Tongue (tissue), 2 donors: Measurements from ENCODE around the gene PDK4. TPM values are rescaled to one million over a fixed set of nuclear protein-coding genes. Genes with fewer than 3 reads are reported as not detected.
"Not testable (repeated sequence)": the region's sequence is repeated elsewhere in the genome, so short reads cannot be mapped to it uniquely, and the experiment has no call there.

ENCODE experiments used
- DNase-seq: peaks from one replicate; pipeline ENCODE4 v3.0.0-alpha.2; 2015
- total RNA-seq: library from RNA; depleted of rRNA; stranded (reverse); fragments of >200 nt; gene quantifications from one replicate; pipeline ENCODE4 v1.2.3, GENCODE V29; 2014

Gene PDK4
- total RNA-seq, 1 donor from 2014 or later = 48.6 TPM

DNA sequence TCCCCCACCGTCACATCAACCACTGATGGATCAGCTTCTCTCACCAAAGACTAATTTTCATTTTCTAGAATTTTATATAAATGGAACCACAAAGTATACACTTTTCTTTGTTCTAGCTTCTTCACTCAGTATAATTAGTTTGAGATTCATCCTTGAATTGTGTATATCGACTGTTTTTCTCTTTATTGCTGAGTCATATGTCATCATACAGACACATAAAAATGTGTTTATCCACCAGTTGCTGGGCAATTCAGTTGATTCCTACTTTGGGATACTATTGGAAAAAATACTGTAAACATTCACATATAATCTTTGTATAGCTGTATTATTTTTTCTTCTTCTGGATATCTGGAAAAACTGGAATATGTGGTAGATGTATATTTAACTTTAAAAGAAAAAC, 26.6 kb downstream of the PDK4 start:
- no peak for DNase-seq

DNA sequence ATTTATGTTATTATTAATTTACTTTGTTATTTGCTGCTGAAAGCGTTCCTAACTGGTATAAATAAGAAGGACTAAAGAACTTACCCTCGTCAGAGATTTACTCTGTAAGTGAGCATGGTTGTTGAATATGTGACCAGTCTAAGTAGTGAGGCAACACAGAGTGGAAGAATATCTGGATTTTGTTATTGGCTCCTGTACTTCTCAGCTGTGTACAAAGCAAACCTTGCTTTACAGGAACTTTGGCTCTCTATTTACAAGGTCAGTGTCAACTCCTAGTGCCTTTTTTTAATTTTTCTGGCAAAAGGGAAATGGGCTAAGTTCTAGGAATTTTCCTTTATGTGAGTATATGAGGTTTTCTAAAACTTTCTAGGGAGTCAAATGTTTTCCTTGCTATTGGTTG, 35.6 kb downstream of the PDK4 start:
- DNase-seq = no peak

DNA sequence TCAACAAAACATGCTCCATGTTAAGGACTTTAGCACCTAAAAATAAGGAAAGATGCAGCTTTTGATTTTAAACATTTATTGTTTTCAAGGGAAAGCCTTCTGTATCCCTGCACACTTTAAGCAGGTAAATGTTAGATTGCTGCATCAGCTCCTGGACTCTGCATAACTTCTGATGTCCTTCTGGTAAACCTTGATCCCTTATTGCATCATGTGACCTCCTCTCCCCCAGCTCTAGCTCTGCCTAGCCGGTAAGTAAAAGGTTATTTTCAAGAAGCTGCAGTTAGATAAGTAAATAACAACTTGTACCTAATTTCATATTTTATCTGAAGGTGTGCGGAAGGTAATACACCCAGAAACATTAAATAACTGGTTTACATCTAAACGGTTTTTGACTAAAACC, 37.5 kb downstream of the PDK4 start:
- no peak for DNase-seq

DNA sequence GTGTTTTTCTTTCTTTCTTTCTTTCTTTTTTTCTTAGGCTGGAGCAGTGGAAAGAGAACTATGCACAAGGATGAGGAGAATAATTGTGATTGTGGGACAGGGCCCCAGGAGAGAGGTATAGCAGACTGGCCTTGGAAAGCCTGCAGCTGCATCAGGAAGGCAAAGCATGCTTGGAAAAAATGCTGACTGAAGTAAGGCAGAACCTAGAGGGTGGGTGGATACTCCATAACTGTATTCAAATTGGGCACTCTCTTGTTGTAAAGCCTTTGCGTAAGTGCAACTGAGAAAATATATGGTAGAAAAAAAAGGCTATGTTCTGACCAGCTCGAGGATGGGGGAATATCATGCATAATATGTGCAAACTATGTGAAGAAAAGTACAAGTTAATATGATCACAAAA, 39.5 kb downstream of the PDK4 start:
- DNase-seq = no peak

GRCh38 chr7:95553939-95554338, 42.4 kb downstream of the PDK4 start:
- DNase-seq = no peak

GRCh38 chr7:95552010-95552926, 44.0 kb downstream of the PDK4 start:
- not testable (repeated sequence) for DNase-seq

DNA sequence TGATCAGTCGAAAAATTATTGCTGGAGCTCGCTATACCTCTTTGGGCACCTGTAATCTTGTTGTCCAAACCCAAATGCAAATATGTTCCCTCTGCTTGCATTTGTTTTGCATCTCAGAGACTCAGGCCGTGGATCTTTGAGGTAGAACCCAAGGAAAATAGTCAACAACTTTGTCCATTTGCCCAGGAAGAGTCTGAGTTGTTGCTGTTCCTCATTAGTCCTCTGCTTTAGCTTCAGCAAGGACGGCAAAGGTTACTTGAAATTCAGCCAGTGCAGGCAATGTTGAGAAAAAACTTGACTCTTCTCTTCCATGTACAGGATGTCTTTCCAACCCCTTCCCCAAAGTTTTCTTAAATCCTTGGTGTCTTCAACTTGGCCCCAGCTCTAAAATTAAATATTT, 45.8 kb downstream of the PDK4 start:
- DNase-seq = no peak

GRCh38 chr7:95549818-95550529, 46.3 kb downstream of the PDK4 start:
- DNase-seq = peak; percentile 96

DNA sequence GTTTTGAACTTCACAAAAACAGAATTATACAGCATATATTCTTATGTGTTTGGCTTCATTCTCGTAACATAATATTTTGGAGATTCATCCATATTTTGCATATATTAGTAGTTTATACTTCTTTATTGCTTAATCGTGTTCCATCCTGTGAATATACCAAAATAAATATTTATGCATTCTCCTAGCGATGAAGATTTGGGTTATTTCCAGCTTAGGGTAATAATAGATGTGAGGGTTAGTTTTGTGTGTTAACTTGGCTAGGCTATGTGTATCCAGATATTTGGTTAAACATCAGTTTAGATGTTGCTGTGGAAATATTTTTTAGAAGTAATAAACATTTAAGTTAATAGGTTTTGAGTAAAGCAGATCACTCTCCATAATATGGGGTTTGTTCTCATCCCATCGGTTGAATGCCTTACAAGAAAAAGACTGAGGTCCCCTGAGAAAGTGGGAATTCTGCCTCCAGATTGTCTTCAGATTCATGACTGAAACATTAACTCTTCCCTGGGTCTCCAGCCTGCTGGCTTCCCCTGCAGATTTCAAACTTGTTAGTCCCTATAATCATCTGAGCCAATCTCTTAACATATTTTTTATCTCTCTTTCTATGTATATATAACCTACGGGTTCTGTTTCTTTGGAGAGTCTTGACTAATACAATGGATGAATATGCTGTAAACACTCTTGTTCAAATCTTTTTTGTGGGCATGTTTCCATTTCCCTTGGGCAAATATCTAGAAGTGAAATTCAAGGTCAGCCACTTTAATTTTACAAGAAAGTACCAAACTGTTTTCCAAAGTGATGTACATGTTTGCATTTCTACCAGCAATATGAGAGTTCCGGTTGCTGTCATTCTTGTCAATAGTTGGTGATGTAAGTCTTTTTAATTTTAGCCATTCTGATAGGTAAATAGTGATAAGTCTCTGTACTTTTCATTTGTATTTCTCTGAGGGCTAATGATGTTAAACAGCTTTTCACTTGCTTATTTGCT, 48.7 kb downstream of the PDK4 start:
- DNase-seq = peak; percentile 31

- DNase-seq = no peak
Measured at GRCh38 chr7:95546647-95547046, 49.7 kb downstream of the PDK4 start.

DNA sequence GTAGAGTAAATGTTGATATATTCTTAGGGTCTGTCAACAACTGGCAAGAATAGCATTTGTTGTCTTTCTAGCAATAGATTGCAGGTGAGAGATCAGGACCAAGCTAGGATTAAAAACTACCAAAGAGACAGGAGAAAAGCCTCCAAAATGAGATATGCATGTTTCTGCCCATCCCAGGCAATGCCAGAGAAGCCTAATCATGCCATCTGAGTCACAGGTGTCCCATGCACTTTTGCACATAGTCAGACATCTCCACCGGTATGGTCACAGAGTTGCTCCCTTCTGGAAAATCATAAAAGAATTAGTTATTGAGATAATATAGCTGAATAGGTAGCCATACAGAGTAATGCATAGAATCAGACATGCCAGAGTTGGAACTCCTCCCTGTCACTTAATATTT, 50.6 kb downstream of the PDK4 start:
- no peak for DNase-seq

- DNase-seq = peak; percentile 67
Measured at GRCh38 chr7:95545007-95545615, 51.2 kb downstream of the PDK4 start.

- no peak for DNase-seq
Measured at GRCh38 chr7:95544171-95544570, 52.1 kb downstream of the PDK4 start.

DNA sequence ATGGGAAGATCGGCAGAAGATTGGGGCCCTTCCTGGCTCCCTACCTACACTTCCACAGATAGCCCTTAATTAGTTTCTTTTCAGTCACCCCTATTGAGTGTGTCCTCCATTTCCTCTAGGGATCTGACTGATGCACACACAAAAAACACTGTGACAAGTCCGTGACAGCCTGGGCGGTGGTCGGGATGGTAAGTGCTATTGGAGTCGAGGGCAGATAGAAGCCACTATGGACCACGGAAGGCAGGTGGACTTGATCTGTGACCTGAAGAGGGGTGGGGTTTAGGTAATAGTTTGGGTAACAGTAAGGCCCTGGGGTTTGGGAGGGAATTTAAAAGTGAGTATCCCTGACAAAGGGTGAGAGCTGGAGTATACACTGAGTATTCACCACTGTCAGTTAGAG, 53.0 kb downstream of the PDK4 start:
- DNase-seq = no peak

- no peak for DNase-seq
Measured at GRCh38 chr7:95540366-95540765, 56.0 kb downstream of the PDK4 start.

- no peak for DNase-seq
Measured at GRCh38 chr7:95539426-95539825, 56.9 kb downstream of the PDK4 start.

- no peak for DNase-seq
Measured at GRCh38 chr7:95537468-95537867, 58.8 kb downstream of the PDK4 start.

DNA sequence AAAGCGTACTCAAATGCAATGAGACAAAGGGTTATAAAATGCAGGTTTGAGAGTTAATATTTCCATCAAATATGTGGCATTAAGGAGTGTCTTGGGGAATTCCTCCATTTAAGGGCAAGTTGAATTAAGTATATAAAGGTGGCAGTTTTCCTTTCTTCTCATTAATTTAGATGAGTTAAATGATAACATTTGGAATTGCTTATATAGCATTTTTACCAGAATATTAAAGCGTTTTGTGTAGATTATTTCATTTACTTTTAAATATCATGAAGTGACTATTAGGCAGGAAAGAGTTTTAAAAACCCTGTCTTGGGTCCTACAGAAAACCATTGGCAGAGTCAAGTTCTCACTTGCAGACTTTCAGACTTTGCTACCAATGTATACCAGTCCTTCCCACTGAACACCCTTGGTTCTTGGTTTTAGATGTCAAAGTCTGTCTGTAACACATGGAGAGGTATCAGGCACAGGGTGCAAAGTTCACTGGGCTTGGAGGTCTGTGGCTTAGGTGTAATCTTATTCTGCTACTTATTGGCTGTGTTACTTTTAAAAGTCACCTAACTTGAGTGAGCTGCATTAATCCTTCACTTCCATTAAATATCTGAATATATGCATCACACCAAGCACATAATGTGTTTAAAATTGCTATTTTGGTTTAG, 59.5 kb downstream of the PDK4 start:
- DNase-seq = no peak

DNA sequence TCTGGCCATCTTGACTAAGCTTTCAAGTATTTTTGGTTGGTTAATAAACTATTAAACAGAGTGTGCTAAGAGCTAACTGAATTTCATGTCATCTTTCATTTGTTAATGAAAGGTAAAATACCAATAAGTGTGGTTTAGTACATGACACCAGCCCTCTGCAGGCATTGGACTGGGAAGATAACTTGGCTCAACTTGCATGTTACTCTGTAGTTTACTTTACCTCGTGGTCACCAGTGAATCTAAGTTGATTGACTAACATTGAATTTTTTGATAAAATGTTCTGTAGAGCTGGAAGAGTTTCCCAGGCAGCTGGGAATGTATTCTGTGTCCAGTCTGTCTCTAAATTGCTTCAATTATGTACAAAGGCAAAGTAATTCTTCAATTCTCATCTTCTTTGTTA, 60.7 kb downstream of the PDK4 start:
- DNase-seq = no peak

DNA sequence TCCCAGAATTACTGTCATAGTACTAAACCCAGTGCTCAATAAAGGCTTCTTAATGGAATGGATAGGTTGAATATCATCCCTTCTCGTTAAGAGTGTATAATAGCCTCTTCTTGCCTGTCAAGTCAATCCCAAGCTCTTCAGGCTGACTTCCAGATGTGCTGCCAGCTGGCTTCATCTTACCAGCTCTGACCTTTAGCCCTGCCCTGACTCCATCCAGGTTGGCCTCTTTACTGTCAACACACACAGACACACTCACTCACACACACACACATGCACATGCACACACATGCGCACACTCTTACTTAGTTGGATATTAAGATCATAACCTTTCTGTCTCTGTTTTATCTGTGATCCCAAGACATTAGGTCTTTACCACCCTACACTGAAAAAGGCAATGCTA, 61.5 kb downstream of the PDK4 start:
- no peak for DNase-seq
